NCI-H82 treated with DMSO at 0.1 percent for 48 hours (cell line): ENCODE data around the gene CBR1.
"Not testable (repeated sequence)": the region's sequence is repeated elsewhere in the genome, so short reads cannot be mapped to it uniquely, and the experiment has no call there.

Experiments
- DNase-seq: peaks from one replicate; lab custom pipeline; 2025; ENCODE audit not compliant: unreplicated experiment; lab: John Stamatoyannopoulos, UW

CBR1 gene

DNA sequence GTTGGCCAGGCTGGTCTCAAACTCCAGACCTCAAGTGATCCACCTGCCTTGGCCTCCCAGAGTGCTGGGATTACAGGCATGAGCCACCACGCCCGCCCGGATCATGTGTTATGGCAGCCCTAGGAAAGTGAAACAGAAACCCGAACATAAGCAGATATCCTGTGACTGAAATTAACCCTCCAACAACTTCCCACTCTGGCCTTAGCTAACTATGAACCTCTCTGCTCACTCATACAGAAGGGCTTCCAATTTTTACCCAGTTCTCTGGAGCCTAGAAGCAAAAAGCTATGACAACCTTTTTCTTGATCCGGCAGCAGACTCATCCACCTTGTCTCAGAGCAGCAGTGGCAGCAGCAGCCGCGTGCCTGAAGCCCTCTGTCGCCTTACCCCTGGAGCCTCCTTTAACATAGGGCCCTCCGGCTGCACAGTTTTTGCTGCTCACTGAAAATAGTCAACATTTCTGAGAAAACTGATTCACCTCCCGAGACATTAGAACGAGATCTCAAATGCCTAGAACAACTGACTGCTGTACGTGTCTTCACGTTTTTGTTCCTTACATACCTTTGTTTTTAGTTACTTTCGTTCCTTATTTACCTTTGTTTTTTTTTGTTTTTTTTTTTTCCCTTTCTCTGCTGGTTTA, 9.3 kb downstream of the CBR1 start:
- DNase-seq, result no peak

DNA sequence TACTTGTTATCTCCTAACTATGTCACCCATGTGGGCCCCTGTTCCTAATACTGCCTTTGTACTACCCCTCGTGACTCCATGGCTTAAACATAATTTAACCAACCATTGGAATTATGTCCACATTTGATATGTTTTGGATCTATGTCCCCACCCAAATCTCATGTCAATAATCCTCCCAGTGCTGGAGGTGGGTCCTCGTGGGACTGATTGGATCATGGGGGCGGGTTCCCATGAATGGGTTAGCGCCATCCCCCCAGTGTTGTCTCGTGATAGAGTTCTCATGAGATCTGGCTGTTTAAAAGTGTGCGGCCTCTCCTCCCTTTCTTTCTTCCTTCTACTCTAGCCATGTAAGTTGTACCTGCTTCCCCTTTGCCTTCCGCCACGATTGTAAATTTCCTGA, 9.8 kb downstream of the CBR1 start:
- no peak for DNase-seq

DNA sequence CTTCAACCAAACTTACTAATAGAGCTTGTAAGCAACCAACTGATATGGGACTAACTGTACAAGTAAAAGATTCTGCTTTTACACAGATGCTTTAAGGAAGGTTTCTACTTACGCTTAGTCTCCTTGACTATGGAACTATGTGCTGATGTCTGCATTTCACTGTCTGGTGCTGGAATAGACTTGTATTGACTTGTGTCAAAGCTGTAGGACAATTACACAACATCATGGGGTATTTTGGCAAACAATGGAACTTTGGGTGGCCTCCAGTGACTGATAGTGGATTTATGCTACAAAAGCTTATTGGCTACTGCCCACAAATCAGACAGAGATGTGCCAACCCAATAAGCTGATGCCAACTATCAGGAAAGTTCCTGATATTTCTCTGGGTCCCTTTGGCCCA, 10.6 kb downstream of the CBR1 start:
- no peak for DNase-seq

GRCh38 chr21:36082237-36082664, 12.4 kb downstream of the CBR1 start:
- no peak for DNase-seq

DNA sequence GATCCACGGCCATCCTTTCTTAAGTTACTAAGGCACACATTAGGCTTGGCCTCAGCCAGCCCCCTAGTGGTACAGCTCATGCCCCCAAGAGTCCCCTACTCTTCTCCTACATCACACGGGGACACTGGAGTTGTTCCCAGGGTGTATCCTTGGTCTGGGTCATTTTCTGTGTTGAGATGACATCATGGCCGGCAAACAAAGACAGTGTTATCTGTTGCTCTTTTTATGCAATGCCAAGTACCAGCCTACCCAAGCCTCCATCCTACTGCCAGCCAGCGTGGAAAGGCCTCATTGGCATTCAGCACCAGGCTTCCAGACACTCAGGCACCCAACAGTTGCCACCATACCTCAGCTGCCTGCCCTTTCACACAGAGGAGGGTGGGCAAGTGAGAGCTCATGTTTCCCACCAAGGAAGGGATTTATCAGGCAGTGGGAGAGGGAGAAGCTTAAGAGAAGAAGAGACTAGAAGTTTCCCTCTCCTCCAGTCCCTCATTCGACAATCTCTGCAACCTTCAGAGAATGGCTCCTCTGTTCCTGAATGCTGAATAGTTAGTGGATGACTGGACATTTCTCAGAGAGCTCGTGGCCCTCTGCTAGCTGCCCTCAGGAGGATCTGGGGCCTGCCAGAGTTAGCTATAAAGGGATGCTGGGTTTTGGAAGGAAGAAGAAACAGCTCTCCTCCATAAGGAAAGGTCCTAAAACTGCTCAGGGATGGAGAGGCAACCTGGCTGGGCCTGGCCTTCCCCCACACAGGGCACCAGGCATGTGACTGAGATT, 17.7 kb downstream of the CBR1 start:
- no peak for DNase-seq

- no peak for DNase-seq
These were observed 20.1 kb downstream of the CBR1 start for GRCh38 chr21:36089946-36090345.

DNA sequence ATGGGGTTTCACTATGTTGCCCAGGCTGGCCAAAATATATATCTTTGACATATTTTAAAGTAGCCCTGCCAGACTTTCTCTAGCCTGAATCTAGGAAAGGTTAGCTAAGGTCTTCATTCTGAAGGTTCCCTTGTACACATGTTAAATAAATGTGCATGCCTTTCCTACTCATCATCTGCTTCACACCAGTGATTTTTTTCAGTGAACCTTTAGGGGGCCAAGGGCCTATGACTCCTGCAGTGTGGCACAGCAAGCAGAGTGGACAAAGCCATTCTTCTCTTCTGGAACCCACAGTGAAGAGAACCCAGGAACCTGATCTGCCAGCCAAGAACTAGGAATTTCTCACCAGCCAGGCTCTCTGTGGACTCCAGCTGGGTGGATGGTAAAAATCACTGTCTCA, 22.9 kb downstream of the CBR1 start:
- DNase-seq, result no peak

- no peak for DNase-seq
These were observed 23.7 kb downstream of the CBR1 start for GRCh38 chr21:36093512-36093911.

DNA sequence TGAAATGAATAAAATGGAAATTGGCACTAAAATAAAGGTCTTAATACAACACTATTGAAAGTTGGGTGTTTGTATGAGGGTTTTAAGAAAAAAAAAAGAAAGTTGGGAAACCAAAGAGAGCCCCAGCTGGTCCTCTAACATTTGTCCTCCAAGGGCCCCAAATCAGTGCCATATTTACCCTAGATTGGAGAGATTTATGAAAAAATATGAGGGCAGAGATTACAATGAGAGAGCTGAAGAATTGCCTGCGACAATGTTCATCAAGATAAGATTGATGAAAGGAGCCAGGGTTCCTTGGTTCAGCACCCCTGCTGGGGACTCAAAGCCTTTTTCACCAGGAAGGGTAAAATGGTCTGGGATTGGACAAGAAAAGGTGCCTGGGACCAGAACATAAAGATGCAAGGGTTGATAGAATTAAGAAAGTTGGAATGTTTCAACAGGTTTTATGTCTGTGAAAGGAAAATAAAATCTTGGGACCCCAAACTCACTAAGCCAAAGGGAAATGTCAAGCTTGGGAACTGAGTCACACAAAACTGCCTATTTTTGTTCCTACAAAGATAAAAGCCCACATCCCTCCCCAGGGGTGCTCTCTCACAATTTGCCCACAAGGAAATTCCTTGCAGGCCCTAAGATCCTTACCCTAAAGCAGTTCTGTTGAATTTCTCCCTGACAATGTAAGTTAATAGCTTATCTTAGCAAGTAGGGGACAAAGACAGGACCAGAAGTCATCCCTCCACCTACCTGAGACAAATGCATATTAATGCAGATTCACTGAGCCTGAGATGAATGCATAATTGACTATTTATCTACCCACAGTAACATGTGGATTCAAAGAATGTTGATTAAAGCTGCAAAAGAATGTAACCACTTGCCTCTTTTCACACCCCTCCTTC, 26.8 kb downstream of the CBR1 start:
- DNase-seq, result no peak

DNA sequence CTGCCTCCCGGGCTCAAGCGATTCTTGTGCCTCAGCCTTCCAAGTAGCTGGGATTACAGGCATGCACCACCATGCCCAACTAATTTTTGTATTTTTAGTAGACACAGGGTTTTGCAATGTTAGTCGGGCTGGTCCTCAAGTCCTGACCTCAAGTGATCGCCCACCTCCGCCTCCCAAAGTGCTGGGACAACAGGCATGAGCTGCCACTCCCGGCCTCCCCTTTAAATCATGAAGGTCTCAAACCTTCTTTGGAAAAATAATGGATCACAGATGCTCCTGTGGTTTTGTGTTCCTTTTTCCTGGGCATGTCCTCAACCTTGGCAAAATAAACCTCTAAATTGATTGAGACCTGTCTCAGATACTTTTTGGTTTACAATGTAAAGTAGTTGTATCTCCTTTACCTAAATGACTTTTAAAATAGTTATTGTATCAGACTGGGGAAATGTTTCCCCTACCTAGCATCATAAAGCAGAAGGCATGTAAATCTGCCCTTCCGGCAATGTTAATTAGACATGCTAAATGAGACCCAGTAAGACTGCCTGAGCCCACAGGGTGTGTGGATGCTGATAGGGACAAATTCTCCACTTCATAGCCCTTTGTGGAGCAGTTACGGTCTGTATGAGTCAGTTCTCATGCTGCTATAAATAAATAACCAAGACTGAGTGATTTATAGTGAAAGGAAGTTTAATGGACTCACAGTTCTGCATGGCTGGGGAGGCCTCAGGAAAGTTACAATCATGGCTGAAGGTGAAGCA, 27.8 kb downstream of the CBR1 start:
- no peak for DNase-seq

DNA sequence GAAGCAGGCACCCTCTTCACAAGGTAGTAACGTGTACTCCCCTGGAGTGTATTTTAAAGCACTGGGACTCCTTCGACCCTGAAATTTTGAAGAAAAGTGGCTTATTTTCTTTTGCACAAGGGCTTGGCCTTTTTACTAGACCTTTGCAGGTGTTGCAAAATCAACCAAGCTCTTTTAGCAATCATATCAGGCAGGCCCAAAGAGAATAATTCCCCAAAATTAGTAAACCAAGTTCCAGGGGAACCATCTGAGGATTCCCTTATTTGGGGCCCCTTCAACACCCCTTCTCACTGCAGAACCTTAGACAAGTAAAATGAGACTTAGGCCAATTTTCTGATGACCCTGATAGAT, 28.3 kb downstream of the CBR1 start:
- DNase-seq, result no peak

DNA sequence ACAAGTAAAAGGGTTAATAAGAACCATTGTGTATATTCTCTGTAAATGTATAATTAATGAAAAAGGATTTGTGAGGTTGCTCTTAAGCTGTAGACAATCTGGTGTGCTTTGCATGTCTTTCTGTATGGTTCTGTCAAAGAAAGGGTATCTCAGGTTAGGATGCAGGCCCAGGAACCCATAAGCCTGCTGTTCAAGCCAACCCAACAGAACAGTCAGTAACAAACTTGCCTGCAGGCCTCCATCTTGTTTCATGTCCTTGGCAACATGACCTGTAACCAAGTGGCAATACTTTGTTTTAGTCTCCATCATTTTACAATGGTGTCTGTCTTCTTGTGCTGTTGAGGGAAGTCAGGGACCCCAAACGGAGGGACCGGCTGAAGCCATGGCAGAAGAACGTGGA, 29.2 kb downstream of the CBR1 start:
- peak; percentile 61 for DNase-seq

- DNase-seq, result not testable (repeated sequence)
These were observed 29.9 kb downstream of the CBR1 start for GRCh38 chr21:36099695-36100211.

- peak; percentile 94 for DNase-seq
These were observed 31.3 kb downstream of the CBR1 start for GRCh38 chr21:36100971-36101641.

DNA sequence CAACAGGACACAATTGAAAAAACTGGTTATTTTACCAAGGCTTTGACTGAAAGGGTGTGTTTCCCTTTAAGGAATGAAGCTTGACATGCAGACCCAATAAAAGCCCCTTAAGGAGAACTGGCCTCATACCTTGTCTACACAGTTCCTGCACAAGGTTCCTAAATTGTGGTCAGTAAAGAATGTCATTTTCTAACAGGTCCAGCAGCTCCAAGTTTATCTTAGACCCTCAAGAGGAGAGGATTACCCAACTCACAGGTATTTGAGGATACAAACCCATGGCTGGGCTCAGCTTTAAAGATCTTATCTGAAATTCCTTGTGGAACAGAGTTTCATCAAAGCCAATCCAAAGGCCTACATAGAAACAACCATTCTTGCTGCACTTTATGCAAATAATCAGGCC, 33.6 kb downstream of the CBR1 start:
- DNase-seq, result no peak

DNA sequence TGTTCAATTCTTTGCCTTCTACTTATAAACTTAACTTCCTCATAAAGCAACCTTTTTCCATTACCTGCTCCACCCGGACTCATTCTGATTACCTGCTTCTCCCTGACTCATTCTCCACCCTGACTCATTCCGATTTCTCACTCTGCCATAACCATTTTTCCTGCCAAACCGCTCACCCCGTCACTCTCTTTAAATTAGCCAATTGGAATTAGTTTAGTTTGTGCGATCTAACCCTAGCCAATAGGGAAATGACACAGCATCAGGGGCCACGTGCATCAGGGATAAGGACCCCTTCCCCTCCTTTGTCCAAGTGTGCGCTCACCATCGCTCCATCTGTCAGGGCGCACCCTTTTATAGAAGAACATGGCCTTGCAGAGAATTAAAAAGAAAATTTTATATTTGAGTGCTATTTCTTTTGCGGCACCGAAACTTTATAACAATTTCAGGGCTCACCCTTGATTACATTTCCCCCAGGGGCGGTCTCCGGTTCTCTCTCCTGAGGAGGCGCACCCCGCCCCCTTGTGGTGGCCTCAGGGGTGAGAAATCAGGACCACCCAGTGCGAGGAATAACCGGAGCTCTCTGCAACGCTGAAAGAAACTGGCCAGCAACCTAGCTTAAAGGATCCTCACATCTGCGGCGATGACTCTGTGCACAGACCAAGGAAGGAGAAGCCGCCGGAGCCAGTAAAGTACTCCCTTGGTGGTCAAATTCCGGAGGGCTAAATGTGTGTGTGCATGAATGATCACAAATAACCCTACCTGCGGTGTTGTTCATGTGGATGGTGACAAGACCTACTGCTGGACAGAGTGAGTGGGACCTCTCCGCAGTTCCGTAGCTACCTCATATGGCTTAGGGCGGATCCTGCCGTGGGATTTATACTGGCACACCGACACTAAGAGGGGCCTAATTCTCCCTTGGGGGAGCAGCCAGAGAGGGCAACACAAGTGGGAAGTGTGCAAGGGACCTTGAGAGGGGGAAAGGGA, 34.8 kb downstream of the CBR1 start:
- DNase-seq, result no peak

- DNase-seq, result no peak
These were observed 35.6 kb downstream of the CBR1 start for GRCh38 chr21:36105327-36105842.

DNA sequence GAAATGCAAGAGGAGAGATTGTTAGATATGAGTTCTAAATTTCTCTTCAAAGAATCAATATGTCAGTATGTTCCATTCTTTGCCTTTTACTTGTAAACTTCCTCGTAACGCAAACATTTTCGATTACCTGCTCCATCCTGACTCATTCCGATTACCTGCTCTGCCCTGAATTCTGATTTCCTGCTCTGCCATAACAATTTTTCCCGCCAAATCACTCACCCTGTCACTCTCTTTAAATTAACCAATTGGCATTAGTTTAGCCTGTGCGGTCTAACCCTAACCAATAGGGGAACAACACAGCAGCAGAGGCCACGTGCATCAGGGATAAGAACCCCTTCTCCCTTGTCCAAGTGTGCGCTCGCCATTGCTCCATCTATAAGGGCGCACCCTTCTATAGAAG, 40.0 kb downstream of the CBR1 start:
- DNase-seq, result no peak

DNA sequence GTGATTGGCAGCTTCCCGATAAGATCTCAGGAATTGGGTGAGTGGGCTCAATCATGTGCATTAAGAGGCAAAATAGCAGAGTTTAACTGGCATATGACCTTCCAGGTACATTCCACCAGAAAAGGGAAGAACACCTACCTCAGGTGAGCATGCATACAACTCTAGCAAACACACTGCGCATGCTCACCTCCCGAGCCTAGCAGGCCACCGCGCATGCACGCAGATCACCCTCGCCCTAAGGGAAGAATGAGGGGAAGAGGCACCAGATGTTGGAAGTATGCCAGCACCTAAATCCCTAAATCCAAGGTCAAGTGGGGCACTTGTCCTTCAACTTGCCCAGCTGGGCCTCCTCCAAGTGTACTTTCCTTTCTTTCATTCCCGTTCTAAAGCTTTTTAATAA, 41.4 kb downstream of the CBR1 start:
- DNase-seq, result peak; percentile 72
